Memory B cell (primary cell): Measurements from ENCODE around the gene OR10T2.
"Not testable (repeated sequence)": the region's sequence is repeated elsewhere in the genome, so short reads cannot be mapped to it uniquely, and the experiment has no call there.

Experiments
- ATAC-seq: fragments of 150-1000 bp; cut with Tn5 transposase; 2 replicates; pipeline ENCODE4 v1.10.0; 2021; ENCODE audit warnings: low read depth, mild to moderate bottlenecking, moderate library complexity
- DNase-seq, 2 donors: peaks; one replicate each; pipeline ENCODE4 v3.0.0; 2022; ENCODE audit warnings: low spot score in 2 of 2
- H3K27ac Mint-ChIP-seq: one replicate; pipeline ENCODE4 v1.8.0; 2022; ENCODE audit warnings: mild to moderate bottlenecking, moderate library complexity, mixed read lengths
- H3K27me3 Mint-ChIP-seq: one replicate; pipeline ENCODE4 v1.8.0; 2022; ENCODE audit warnings: mixed read lengths
- H3K36me3 Mint-ChIP-seq: one replicate; pipeline ENCODE4 v1.8.0; 2022; ENCODE audit warnings: mild to moderate bottlenecking, mixed read lengths
- H3K4me1 Mint-ChIP-seq: one replicate; pipeline ENCODE4 v1.8.0; 2022; ENCODE audit warnings: mixed read lengths
- H3K4me3 Mint-ChIP-seq: one replicate; pipeline ENCODE4 v1.8.0; 2022; ENCODE audit warnings: mild to moderate bottlenecking, moderate library complexity, mixed read lengths
- H3K9me3 Mint-ChIP-seq: one replicate; pipeline ENCODE4 v1.8.0; 2022; ENCODE audit warnings: mixed read lengths

OR10T2 gene

DNA sequence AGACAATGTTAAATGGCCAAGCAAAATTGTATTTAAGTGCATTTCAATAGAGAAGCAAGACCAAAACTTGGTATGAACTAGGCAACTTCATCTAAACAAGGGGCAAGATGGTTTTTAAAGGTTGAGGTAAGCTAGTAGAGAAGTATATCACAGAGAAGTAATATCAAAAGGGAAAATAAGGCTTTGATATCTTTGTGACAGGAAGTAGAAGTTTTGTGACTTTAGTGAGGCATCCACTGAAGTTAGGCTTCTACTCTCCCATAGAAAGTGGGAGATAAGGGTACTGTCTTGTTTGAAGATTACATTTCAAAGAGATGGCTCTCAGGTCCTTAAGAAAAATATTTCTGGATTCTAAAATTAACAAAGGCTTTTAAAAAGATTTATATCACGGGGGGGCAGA is 8.9 kb downstream of the OR10T2 start:
- no peaks in the 10 kb centered on the region for H3K27me3 Mint-ChIP-seq
- peaks cover 3% of the 10 kb centered on the region for H3K9me3 Mint-ChIP-seq
- ATAC-seq: no peak
- no peak overlapping the region for H3K4me3 Mint-ChIP-seq
- no peak for DNase-seq
- peak overlapping the region; percentile 57 for H3K27ac Mint-ChIP-seq
- peaks cover 7% of the 10 kb centered on the region for H3K4me1 Mint-ChIP-seq
- H3K36me3 Mint-ChIP-seq: no peaks in the 10 kb centered on the region

DNA sequence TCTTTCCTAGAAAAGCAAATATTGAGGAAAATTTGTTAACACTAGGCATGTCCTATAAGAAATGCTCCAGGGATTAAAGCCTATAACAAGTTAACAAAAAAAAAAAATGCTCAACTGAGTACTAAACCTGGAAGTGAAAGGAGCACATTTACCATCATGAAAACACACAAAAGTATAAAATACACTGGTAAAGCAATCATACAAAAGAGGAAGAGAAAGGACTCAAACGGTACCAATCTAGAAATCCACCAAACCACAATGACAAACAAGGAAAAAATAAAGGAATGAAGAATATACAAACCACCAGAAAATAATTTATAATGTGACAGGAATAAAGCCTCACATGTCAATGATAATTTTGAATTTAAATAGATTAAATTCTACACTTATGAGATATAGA is 24.4 kb downstream of the OR10T2 start:
- no peaks in the 10 kb centered on the region for H3K27me3 Mint-ChIP-seq
- no peak overlapping the region for H3K27ac Mint-ChIP-seq
- peaks cover 3% of the 10 kb centered on the region for H3K4me1 Mint-ChIP-seq
- no peak for ATAC-seq
- H3K36me3 Mint-ChIP-seq: peaks cover 2% of the 10 kb centered on the region
- no peak overlapping the region for H3K4me3 Mint-ChIP-seq
- H3K9me3 Mint-ChIP-seq: peaks cover 11% of the 10 kb centered on the region
- no peak for DNase-seq

DNA sequence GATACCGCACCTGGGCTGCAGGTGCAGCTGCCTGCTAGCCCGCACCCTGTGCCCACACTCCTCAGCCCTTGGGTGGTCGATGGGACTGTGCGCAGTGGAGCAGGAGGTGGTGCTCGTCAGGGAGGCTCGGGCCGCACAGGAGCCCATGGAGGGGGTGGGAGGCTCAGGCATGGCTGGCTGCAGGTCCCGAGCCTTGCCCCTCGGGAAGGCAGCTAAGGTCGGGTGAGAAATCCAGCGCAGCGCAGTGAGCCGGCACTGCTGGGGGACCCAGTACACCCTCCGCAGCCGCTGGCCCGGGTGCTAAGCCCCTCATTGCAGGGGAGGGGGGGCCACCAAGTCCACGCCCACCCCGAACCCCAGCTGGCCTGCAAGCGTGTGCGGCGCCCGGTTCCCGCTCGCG is 25.2 kb downstream of the OR10T2 start:
- not testable (repeated sequence) for ATAC-seq, H3K27me3 Mint-ChIP-seq, H3K27ac Mint-ChIP-seq, H3K36me3 Mint-ChIP-seq, H3K4me1 Mint-ChIP-seq, H3K4me3 Mint-ChIP-seq, DNase-seq
- peaks cover 11% of the 10 kb centered on the region for H3K9me3 Mint-ChIP-seq

DNA sequence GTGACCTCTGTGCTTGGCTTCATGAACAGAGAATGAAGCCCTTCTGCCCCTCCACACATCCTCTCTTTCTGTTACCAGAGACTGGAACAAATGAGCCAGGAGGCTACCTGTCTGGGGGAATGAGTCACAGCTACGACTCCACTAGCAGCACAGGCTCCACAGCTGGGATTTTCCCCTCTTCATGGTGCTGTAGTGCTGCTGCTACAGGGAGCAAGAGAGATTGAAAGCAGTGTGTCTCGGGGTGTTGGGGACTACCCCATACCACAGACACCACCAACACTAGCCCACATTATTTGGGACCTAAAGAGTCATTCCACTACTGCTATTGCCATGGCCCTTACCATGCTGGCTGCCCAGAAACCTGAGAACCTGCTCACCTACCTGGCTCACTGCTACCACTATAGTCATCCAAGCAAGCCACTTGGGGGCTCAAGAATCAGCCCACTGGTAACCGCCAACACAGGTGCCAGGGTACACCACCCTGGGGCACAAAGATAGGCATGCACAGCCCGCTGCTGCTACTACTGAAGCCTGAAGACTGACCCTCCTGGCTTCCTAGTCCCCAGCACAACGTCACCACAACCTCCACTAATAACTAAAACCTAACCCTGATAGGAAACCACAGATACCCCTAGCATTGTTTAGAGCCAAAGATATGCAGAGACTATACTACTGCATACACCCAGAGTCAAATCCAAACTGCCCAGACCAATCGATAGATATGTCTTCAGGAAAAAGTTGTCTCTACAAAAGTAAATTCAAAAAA is 27.9 kb downstream of the OR10T2 start:
- Mint-ChIP-seq H3K27me3 (no peaks in the 10 kb centered on the region), H3K4me3 (no peak overlapping the region), H3K9me3 (peaks cover 10% of the 10 kb centered on the region), H3K4me1 (peaks cover 3% of the 10 kb centered on the region), H3K36me3 (peaks cover 2% of the 10 kb centered on the region), H3K27ac (no peak overlapping the region)
- DNase-seq (no peak), ATAC-seq (no peak)

DNA sequence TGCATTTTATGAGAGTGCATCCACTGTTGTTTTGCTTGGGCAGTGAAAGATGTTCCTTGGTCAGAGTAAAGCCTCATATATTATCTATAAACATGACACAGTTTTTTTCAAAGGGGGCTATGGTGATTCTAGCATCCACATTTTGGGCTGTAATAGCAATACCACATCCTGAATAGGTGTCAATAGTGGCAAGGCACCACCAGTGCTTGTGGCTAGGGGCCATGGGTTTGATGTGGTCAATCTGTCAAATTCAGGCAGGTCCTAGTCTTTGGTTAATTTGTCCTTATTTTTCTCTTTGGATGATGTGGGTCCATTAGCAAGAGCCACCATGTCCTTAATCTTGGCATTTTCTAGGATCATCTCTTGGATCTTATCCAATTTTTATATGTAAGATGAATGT is 32.5 kb downstream of the OR10T2 start:
- Mint-ChIP-seq H3K9me3 (peaks cover 9% of the 10 kb centered on the region), H3K4me1 (no peaks in the 10 kb centered on the region), H3K27ac (no peak overlapping the region), H3K4me3 (no peak overlapping the region), H3K36me3 (peaks cover 2% of the 10 kb centered on the region), H3K27me3 (peaks cover 3% of the 10 kb centered on the region)
- ATAC-seq: no peak
- DNase-seq: no peak

DNA sequence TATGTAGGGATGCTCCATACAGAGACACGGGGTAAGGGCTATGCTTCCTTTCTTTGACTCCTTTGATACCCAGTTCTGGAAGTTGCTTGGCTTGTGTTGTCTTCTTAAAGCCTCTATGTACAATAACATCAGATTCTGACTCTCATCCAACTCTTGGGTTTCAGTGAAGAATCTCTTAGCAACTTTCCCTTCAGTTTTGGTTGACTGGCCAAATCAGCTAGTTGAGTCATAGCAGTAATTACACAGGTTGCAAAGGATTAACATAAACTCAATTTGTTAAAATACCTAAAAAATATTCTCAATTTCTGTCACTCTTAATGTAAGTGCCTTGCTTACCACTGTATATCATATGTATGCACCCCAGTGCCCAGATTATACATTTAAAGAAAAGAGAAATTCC is 36.3 kb downstream of the OR10T2 start:
- peaks cover 2% of the 10 kb centered on the region for H3K36me3 Mint-ChIP-seq
- H3K27ac Mint-ChIP-seq: no peak overlapping the region
- ATAC-seq (no peak), DNase-seq (no peak)
- H3K4me3 Mint-ChIP-seq: no peak overlapping the region
- peaks cover 3% of the 10 kb centered on the region for H3K4me1 Mint-ChIP-seq
- peaks cover 4% of the 10 kb centered on the region for H3K9me3 Mint-ChIP-seq
- peaks cover 3% of the 10 kb centered on the region for H3K27me3 Mint-ChIP-seq

DNA sequence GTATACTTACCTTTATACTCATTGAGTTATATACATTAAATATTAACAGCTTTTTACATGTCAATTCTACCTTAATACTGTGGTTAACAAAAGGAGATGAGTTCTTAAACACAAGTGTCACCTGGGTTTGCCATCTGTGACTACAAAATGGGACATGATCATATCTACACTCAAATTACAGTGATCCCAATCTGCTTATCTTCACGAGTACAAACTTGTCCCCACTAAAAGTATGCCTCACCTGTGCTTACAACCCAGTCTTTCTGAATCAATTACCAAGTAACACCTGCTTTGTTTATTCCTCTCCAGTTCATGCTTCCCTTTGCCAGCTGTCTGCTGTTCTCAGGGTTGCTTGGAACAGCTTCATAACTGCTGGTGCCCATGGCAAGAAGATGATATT is 36.8 kb downstream of the OR10T2 start:
- Mint-ChIP-seq H3K27ac (no peak overlapping the region), H3K4me1 (peaks cover 3% of the 10 kb centered on the region), H3K4me3 (no peak overlapping the region), H3K27me3 (peaks cover 3% of the 10 kb centered on the region), H3K36me3 (peaks cover 2% of the 10 kb centered on the region), H3K9me3 (peaks cover 4% of the 10 kb centered on the region)
- DNase-seq: no peak
- ATAC-seq: no peak

DNA sequence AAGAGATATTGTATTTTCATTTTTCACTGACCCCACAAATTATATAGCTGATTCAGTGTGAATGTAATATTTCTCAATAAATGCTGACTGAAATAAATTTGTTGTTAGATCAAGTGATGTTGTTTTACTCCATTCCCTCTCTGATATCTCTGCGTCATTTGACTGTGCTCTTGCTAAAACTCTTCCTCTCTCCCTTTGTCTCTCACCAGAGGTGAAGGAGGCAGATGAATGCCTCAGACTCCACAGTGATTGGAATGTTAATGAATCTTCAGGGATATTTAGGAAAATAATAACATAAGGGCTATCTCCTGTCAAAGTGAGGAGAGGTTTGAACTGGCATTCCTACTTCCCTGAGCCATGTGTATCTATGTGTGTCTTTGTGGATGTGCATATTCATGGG is 41.8 kb downstream of the OR10T2 start:
- H3K4me1 Mint-ChIP-seq: peaks cover 19% of the 10 kb centered on the region
- DNase-seq: no peak
- no peak for ATAC-seq
- no peaks in the 10 kb centered on the region for H3K9me3 Mint-ChIP-seq
- H3K27ac Mint-ChIP-seq: no peak overlapping the region
- no peaks in the 10 kb centered on the region for H3K27me3 Mint-ChIP-seq
- H3K4me3 Mint-ChIP-seq: no peak overlapping the region
- H3K36me3 Mint-ChIP-seq: no peaks in the 10 kb centered on the region

DNA sequence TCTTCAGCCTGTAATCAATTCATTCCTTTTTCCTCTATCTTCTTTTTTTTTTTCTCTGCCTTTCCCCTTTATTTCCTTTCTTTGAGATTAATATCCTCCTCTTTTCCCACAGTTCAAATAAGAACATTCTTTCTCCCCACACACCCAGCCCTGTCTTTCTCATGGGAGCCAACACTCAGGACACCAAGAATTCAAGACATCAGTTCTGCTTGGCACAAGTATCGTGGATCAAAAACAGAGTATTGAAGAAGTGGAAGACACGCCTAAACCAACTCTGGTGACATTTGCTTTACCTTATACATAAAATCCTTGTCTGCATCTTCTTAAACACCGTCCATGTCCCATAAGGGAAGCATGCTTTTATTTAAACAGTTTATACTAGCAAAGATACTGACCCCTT is 42.6 kb downstream of the OR10T2 start:
- Mint-ChIP-seq H3K36me3 (no peaks in the 10 kb centered on the region), H3K27ac (no peak overlapping the region), H3K4me3 (no peak overlapping the region), H3K27me3 (no peaks in the 10 kb centered on the region), H3K4me1 (peaks cover 19% of the 10 kb centered on the region), H3K9me3 (no peaks in the 10 kb centered on the region)
- no peak for DNase-seq
- no peak for ATAC-seq

DNA sequence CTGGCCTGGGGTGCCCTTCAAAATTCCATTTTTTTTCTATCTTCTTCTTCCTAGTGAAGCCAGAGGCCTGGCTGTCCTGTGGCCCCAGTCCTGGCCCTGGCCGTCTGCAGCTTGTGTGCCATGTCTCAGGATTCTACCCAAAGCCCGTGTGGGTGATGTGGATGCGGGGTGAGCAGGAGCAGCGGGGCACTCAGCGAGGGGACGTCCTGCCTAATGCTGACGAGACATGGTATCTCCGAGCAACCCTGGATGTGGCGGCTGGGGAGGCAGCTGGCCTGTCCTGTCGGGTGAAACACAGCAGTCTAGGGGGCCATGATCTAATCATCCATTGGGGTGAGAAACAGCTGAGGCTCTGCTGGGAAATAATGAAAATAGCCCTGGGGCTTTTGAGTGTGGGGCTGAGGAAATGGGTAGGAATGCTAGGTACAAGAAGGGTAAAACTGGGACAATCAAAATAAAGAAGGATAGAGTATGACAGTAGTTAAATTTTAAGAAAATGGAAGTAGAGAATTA is 43.4 kb downstream of the OR10T2 start:
- Mint-ChIP-seq H3K4me3 (no peak overlapping the region), H3K9me3 (no peaks in the 10 kb centered on the region), H3K27ac (no peak overlapping the region), H3K36me3 (no peaks in the 10 kb centered on the region), H3K27me3 (no peaks in the 10 kb centered on the region), H3K4me1 (peaks cover 19% of the 10 kb centered on the region)
- no peak for ATAC-seq
- no peak for DNase-seq

DNA sequence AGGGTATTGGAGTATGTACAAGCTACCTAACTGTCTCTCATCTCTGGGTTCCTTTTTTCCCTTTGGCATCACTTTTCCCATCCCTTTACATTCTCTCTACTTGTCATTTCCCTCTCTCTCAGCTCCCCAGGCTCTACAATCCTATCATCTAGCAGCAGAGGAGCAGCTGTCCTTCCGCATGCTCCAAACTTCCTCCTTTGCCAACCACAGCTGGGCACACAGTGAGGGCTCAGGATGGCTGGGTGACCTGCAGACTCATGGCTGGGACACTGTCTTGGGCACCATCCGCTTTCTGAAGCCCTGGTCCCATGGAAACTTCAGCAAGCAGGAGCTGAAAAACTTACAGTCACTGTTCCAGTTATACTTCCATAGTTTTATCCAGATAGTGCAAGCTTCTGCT is 45.0 kb downstream of the OR10T2 start:
- Mint-ChIP-seq H3K9me3 (no peaks in the 10 kb centered on the region), H3K36me3 (no peaks in the 10 kb centered on the region), H3K27ac (no peak overlapping the region), H3K4me1 (peaks cover 16% of the 10 kb centered on the region), H3K4me3 (no peak overlapping the region), H3K27me3 (no peaks in the 10 kb centered on the region)
- no peak for ATAC-seq
- DNase-seq: no peak

DNA sequence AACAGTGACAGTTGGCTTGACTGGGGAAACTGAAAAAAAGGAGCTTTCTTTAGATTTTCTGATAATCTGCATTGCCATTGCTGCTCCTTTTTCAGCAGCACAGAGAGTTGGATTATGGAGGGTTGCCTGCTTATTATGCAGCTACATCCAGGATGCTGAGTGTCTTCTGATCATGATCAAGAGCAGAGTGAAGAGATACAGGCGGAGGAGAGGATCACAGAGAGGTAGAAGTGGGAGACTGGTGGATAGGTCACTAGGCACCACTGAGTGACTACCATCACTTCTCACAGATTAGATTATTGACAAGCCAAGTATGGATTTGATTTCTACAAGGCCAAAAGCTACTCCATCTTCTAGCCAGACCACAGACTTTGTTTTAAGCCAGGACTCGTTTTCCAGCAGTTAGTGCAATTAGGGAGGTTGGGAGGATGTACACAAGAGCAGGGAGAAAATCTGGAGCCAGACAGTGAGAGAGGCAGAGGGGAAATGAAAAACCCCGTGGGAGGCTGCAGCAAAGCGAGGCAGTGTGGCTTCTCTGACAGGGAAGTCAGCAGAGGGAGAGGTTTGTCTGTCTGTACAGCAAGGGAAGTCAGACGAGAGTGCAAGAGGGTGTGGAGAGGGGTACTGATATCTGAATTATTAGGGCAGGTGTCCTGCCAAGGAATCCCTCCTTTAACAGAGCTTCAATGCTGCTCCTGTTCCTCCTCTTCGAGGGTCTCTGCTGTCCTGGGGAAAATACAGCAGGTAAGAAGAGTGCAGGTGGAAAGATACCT is 45.8 kb downstream of the OR10T2 start, which contains the start of gene CD1E:
Gene CD1E, plus strand, starts transcription at position 592 of the 773 bp plus-strand sequence. Its CDS starts 95 bp downstream, at position 687.
- Mint-ChIP-seq H3K27me3 (no peaks in the 10 kb centered on the region), H3K27ac (peak within 1 kb of the TSS; percentile 45), H3K9me3 (no peaks in the 10 kb centered on the region), H3K4me1 (peaks cover 16% of the 10 kb centered on the region), H3K36me3 (no peaks in the 10 kb centered on the region), H3K4me3 (no peak within 1 kb of the TSS)
- ATAC-seq (peak; percentile 50), DNase-seq (no peak)

DNA sequence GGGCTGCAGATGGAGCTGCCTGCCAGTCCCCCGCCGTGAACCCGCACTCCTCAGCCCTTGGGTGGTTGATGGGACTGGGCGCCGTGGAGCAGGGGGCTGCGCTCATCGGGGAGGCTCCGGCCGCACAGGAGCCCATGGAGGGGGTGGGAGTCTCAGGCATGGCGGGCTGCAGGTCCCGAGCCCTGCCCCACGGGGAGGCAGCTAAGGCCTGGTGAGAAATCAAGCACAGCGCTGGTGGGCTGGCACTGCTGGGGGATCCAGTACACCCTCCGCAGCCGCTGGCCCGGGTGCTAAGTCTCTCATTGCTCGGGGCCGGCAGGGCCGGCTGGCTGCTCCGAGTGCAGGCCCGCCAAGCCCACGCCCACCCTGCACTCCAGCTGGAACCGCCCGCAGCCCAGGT is 50.3 kb downstream of the OR10T2 start:
- not testable (repeated sequence) for H3K4me1 Mint-ChIP-seq, H3K36me3 Mint-ChIP-seq, DNase-seq, H3K9me3 Mint-ChIP-seq, H3K27me3 Mint-ChIP-seq, H3K27ac Mint-ChIP-seq, H3K4me3 Mint-ChIP-seq, ATAC-seq
